HG02840 (cell line): Measurements from ENCODE around the gene ZNF653.

Experiments used
- ATAC-seq: cut with Tn5 transposase; IDR thresholded peaks from one replicate; pipeline ENCODE4 v1.9.1; 2021; ENCODE audit warnings: mild to moderate bottlenecking, moderate library complexity, moderate number of reproducible peaks; ENCODE audit not compliant: unreplicated experiment, low FRiP score

Gene ZNF653

GRCh38 chr19:11519138-11519537 lies 13.5 kb upstream of the ZNF653 start:
- no peak for ATAC-seq

- ATAC-seq, result no peak
Measured at GRCh38 chr19:11513946-11514345, 8.3 kb upstream of the ZNF653 start.

GRCh38 chr19:11510444-11510843 lies 4.8 kb upstream of the ZNF653 start:
- no peak for ATAC-seq

GRCh38 chr19:11507370-11508078 lies 1.9 kb upstream of the ZNF653 start:
- ATAC-seq, result no peak

- ATAC-seq, result no peak
Measured at GRCh38 chr19:11506967-11507366, 1.3 kb upstream of the ZNF653 start.

GRCh38 chr19:11506101-11506555 lies 489 bp upstream of the ZNF653 start:
- peak; percentile 39 for ATAC-seq

GRCh38 chr19:11505032-11505503 lies 571 bp downstream of the ZNF653 start:
- ATAC-seq, result peak; percentile 81

GRCh38 chr19:11504502-11505031 lies 1.1 kb downstream of the ZNF653 start:
- no peak for ATAC-seq

GRCh38 chr19:11499890-11500420 lies 5.7 kb downstream of the ZNF653 start:
- ATAC-seq, result no peak

- ATAC-seq, result no peak
Measured at GRCh38 chr19:11499220-11499726, 6.4 kb downstream of the ZNF653 start.

GRCh38 chr19:11496391-11497163 lies 9.1 kb downstream of the ZNF653 start:
- no peak for ATAC-seq

- ATAC-seq, result no peak
Measured at GRCh38 chr19:11495885-11496284, 9.8 kb downstream of the ZNF653 start.

GRCh38 chr19:11495481-11495880 lies 10.2 kb downstream of the ZNF653 start:
- ATAC-seq, result no peak

- no peak for ATAC-seq
Measured at GRCh38 chr19:11494634-11495285, 10.9 kb downstream of the ZNF653 start.

GRCh38 chr19:11489378-11489777 lies 16.3 kb downstream of the ZNF653 start:
- no peak for ATAC-seq

GRCh38 chr19:11486661-11487503 lies 18.8 kb downstream of the ZNF653 start:
- no peak for ATAC-seq

- ATAC-seq, result no peak
Measured at GRCh38 chr19:11485245-11485837, 20.3 kb downstream of the ZNF653 start.

GRCh38 chr19:11483366-11484111 lies 22.1 kb downstream of the ZNF653 start:
- ATAC-seq, result no peak
